Neural progenitor cell (in vitro differentiated cells): Measurements from ENCODE around the gene LPP.

Experiments
- EZH2 ChIP-seq: fragments of 200-600 bp; sonication (generic); IDR thresholded peaks from 2 replicates; pipeline ENCODE4 v1.6.1; 2017; ENCODE audit warnings: antibody characterized with exemption, mild to moderate bottlenecking, moderate library complexity
- TF ChIP-seq, protein P1 (sequence below): fragments of 200-600 bp; sonication (generic); IDR thresholded peaks from 2 replicates; pipeline ENCODE4 v1.5.1; 2017; ENCODE audit warnings: antibody characterized with exemption, mild to moderate bottlenecking

DNA sequence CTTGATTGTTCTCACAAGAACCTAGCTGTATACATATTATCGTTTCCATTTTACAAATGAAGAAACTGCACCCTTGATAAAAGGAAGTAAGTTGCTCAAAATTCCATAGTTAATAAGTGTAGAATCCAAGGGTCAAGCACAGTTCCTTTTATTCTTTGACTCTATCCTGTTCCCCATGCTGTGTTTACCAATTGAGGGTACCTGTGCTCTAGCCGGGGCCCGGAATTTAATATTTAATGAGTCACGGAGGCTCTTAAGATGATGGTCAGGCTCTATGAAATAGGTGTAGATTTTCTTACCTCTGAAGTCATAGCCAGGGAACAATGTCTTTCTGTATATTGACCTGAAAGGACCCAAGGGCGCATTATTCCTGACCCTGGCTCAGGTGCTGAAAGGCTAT lies 65.2 kb downstream of the LPP start:
- TF ChIP-seq, protein P1, sequence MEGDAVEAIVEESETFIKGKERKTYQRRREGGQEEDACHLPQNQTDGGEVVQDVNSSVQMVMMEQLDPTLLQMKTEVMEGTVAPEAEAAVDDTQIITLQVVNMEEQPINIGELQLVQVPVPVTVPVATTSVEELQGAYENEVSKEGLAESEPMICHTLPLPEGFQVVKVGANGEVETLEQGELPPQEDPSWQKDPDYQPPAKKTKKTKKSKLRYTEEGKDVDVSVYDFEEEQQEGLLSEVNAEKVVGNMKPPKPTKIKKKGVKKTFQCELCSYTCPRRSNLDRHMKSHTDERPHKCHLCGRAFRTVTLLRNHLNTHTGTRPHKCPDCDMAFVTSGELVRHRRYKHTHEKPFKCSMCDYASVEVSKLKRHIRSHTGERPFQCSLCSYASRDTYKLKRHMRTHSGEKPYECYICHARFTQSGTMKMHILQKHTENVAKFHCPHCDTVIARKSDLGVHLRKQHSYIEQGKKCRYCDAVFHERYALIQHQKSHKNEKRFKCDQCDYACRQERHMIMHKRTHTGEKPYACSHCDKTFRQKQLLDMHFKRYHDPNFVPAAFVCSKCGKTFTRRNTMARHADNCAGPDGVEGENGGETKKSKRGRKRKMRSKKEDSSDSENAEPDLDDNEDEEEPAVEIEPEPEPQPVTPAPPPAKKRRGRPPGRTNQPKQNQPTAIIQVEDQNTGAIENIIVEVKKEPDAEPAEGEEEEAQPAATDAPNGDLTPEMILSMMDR: no peak
- TF ChIP-seq EZH2: no peak
